PC-3 (cell line): Measurements from ENCODE around the gene ADD3.

Experiments
- CTCF ChIP-seq: fragments of 300-600 bp; sonication (generic); conservative IDR thresholded peaks from 2 replicates; pipeline ENCODE4 v1.5.1; 2017; ENCODE audit warnings: antibody characterized with exemption, low read depth, mild to moderate bottlenecking, low read length
- EZH2 ChIP-seq: fragments of 300-600 bp; sonication (generic); IDR thresholded peaks from one replicate; pipeline ENCODE4 v1.6.1; 2017; ENCODE audit warnings: antibody characterized with exemption, mild to moderate bottlenecking, low read length; ENCODE audit not compliant: unreplicated experiment
- EZH2phosphoT487 ChIP-seq: fragments of 300-600 bp; sonication (generic); IDR thresholded peaks from 2 replicates; pipeline ENCODE4 v1.6.1; 2018; ENCODE audit warnings: mild to moderate bottlenecking, antibody characterized with exemption, low read length, borderline replicate concordance

DNA sequence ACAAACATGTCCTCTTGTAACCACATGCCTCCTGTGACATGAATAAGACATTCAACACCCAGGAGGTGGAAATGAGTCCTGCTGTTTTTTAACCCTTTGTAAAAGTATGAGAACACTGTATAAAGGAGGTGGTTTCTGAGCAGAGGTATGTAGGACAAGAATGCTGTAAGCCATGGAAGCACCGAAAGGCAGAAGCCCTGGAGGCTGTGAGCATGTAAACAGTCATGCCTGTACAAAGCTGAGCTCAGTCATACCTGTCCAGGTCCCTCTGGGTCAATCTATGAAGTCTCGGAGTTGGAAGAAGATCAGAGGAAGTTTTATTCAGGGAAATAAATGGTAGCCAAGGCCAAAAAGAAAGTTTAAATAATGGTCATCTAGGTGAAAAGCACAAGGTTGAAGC is 49.7 kb upstream of the ADD3 start:
- TF ChIP-seq CTCF (no peak), EZH2 (no peak), EZH2phosphoT487 (no peak)
